ENCODE data around the gene NRCAM. TPM values are rescaled to one million over a fixed set of nuclear protein-coding genes. Genes with fewer than 3 reads are reported as not detected.

The NRCAM gene
- total RNA-seq, 2 donors from 2014 or later = 17.9 to 28.2 TPM

DNA sequence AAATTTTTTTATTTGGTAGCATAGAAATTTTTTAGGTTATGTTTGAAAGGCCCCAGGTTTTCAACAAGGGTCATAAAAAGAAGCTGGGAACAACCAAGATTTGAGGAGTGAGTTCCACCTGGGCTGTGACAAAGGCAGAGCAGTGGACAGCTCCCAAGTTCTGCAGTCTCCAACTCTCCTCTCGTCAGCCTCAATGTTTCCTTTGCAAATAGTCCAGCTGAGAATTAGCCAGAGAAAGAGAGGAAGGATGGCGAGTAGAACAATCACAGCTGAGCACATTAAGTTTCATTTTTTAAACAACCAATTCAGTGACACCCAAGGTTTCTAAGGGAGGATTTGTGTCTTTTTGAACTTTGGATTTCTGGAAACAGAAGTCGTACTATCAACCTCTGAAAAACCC lies 143.2 kb downstream of the NRCAM start:
- H3K4me1 ChIP-seq (ENCODE audit: control insufficient read depth, insufficient read depth, low read length) = no peaks in the 10 kb centered on the region
- H3K27me3 Mint-ChIP-seq (ENCODE audit: insufficient read depth) = no peaks in the 10 kb centered on the region
- DNase-seq = no peak
- TF ChIP-seq, protein P1, sequence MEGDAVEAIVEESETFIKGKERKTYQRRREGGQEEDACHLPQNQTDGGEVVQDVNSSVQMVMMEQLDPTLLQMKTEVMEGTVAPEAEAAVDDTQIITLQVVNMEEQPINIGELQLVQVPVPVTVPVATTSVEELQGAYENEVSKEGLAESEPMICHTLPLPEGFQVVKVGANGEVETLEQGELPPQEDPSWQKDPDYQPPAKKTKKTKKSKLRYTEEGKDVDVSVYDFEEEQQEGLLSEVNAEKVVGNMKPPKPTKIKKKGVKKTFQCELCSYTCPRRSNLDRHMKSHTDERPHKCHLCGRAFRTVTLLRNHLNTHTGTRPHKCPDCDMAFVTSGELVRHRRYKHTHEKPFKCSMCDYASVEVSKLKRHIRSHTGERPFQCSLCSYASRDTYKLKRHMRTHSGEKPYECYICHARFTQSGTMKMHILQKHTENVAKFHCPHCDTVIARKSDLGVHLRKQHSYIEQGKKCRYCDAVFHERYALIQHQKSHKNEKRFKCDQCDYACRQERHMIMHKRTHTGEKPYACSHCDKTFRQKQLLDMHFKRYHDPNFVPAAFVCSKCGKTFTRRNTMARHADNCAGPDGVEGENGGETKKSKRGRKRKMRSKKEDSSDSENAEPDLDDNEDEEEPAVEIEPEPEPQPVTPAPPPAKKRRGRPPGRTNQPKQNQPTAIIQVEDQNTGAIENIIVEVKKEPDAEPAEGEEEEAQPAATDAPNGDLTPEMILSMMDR (conservative IDR thresholded peaks at IDR 0.05) = no peak
- H3K36me3 Mint-ChIP-seq (ENCODE audit: low read depth) = no peaks in the 10 kb centered on the region
- H3K4me3 ChIP-seq (ENCODE audit: low read length) = no peak overlapping the region
- no peak overlapping the region for H3K9ac ChIP-seq (ENCODE audit: extremely low read depth, low read length, poor library complexity, severe bottlenecking)
- H3K27me3 ChIP-seq (ENCODE audit: control insufficient read depth, insufficient read depth, low read length, poor library complexity, severe bottlenecking) = no peaks in the 10 kb centered on the region
- H3K36me3 ChIP-seq (ENCODE audit: control insufficient read depth, insufficient read depth, low read length) = no peaks in the 10 kb centered on the region
- H3K9me3 ChIP-seq (ENCODE audit: control insufficient read depth, low read length) = no peaks in the 10 kb centered on the region
- H3K9me3 Mint-ChIP-seq = peaks cover 2% of the 10 kb centered on the region
- no peak overlapping the region for H3K4me3 Mint-ChIP-seq
- H3K4me1 Mint-ChIP-seq = peaks cover 2% of the 10 kb centered on the region
- H3K27ac Mint-ChIP-seq = no peak overlapping the region
- WGBS, 2 experiments (ENCODE audit: insufficient coverage in 1 of 2, insufficient read length in 1 of 2) = 80 to 100% methylated on average over 2 of the region's 3 CpGs
- H3K27ac ChIP-seq (ENCODE audit: low read depth, low read length) = no peak overlapping the region

- DNase-seq = no peak
- Histone ChIP-seq H3K27me3 (ENCODE audit: control insufficient read depth, insufficient read depth, low read length, poor library complexity, severe bottlenecking) (no peaks in the 10 kb centered on the region), H3K4me1 (ENCODE audit: control insufficient read depth, insufficient read depth, low read length) (no peaks in the 10 kb centered on the region), H3K9ac (ENCODE audit: extremely low read depth, low read length, poor library complexity, severe bottlenecking) (no peak overlapping the region), H3K36me3 (ENCODE audit: control insufficient read depth, insufficient read depth, low read length) (no peaks in the 10 kb centered on the region), H3K9me3 (ENCODE audit: control insufficient read depth, low read length) (no peaks in the 10 kb centered on the region), H3K27ac (ENCODE audit: low read depth, low read length) (no peak overlapping the region), H3K4me3 (ENCODE audit: low read length) (no peak overlapping the region)
- TF ChIP-seq, protein P1 (conservative IDR thresholded peaks at IDR 0.05) = no peak
- no peak overlapping the region for H3K4me3 Mint-ChIP-seq
- no peaks in the 10 kb centered on the region for H3K27me3 Mint-ChIP-seq (ENCODE audit: insufficient read depth)
- H3K27ac Mint-ChIP-seq = no peak overlapping the region
- H3K9me3 Mint-ChIP-seq = peaks cover 2% of the 10 kb centered on the region
- peaks cover 2% of the 10 kb centered on the region for H3K4me1 Mint-ChIP-seq
- WGBS, 2 experiments (ENCODE audit: insufficient coverage in 1 of 2, insufficient read length in 1 of 2) = 98% methylated on average over 3 of the region's 3 CpGs; no CpG with 5 or more reads in 1 of the 2 experiments
- no peaks in the 10 kb centered on the region for H3K36me3 Mint-ChIP-seq (ENCODE audit: low read depth)
These were observed 144.6 kb downstream of the NRCAM start for GRCh38 chr7:108311446-108312168.

GRCh38 chr7:108310351-108310750 lies 145.9 kb downstream of the NRCAM start:
- no peaks in the 10 kb centered on the region for H3K9me3 ChIP-seq (ENCODE audit: control insufficient read depth, low read length)
- H3K36me3 ChIP-seq (ENCODE audit: control insufficient read depth, insufficient read depth, low read length) = no peaks in the 10 kb centered on the region
- Mint-ChIP-seq H3K36me3 (ENCODE audit: low read depth) (no peaks in the 10 kb centered on the region), H3K27me3 (ENCODE audit: insufficient read depth) (no peaks in the 10 kb centered on the region), H3K27ac (no peak overlapping the region), H3K9me3 (no peaks in the 10 kb centered on the region), H3K4me3 (no peak overlapping the region), H3K4me1 (peaks cover 2% of the 10 kb centered on the region)
- H3K9ac ChIP-seq (ENCODE audit: extremely low read depth, low read length, poor library complexity, severe bottlenecking) = no peak overlapping the region
- H3K4me1 ChIP-seq (ENCODE audit: control insufficient read depth, insufficient read depth, low read length) = no peaks in the 10 kb centered on the region
- H3K27me3 ChIP-seq (ENCODE audit: control insufficient read depth, insufficient read depth, low read length, poor library complexity, severe bottlenecking) = no peaks in the 10 kb centered on the region
- H3K27ac ChIP-seq (ENCODE audit: low read depth, low read length) = no peak overlapping the region
- no peak for DNase-seq
- TF ChIP-seq, protein P1 (conservative IDR thresholded peaks at IDR 0.05) = no peak
- WGBS, 2 experiments (ENCODE audit: insufficient coverage in 1 of 2, insufficient read length in 1 of 2) = 50 to 76% methylated on average over 1 to 2 of the region's 2 CpGs
- no peak overlapping the region for H3K4me3 ChIP-seq (ENCODE audit: low read length)
